Measurements from ENCODE around the gene SKOR1.

DNA sequence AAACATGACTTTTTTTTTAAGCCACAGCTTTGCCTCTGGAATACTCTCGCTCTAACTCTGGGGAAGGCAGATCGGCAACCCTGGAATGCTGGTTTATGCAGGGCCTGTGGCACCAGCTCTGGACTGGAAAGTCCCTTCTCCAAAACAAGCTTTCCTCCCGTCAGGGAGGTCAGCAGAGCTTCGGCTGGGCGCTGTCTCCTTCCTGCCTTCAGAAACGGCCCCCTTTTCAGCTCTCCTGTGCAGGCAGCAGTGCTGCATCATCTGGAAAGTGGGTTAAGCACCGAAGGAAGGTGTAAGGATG lies 42.7 kb upstream of the SKOR1 start:
- TF ChIP-seq, protein P1, sequence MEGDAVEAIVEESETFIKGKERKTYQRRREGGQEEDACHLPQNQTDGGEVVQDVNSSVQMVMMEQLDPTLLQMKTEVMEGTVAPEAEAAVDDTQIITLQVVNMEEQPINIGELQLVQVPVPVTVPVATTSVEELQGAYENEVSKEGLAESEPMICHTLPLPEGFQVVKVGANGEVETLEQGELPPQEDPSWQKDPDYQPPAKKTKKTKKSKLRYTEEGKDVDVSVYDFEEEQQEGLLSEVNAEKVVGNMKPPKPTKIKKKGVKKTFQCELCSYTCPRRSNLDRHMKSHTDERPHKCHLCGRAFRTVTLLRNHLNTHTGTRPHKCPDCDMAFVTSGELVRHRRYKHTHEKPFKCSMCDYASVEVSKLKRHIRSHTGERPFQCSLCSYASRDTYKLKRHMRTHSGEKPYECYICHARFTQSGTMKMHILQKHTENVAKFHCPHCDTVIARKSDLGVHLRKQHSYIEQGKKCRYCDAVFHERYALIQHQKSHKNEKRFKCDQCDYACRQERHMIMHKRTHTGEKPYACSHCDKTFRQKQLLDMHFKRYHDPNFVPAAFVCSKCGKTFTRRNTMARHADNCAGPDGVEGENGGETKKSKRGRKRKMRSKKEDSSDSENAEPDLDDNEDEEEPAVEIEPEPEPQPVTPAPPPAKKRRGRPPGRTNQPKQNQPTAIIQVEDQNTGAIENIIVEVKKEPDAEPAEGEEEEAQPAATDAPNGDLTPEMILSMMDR (conservative IDR thresholded peaks at IDR 0.05 in 1 of 2, IDR thresholded peaks at IDR 0.05 in 1 of 2; ENCODE audit: low read depth in 1 of 2, low read length in 2 of 2), result no peak
- TF ChIP-seq EZH2 (IDR thresholded peaks at IDR 0.05; ENCODE audit: low read length, missing control alignments), result no peak

All from fibroblast of lung (primary cell).